PFSK-1 (cell line): ENCODE measurements around the gene BABAM1.

ENCODE experiments used
- FOXP2 ChIP-seq: optimal IDR thresholded peaks from 2 replicates; pipeline ENCODE3; 2011; ENCODE audit warnings: borderline replicate concordance, control low read depth, inconsistent platforms; ENCODE audit not compliant: insufficient read depth; ENCODE audit errors: extremely low read length, extremely low read depth
- POLR2AphosphoS5 ChIP-seq: IDR thresholded peaks from 2 replicates; pipeline ENCODE4 v1.6.1; 2012; ENCODE audit warnings: low read depth, mild to moderate bottlenecking, control low read depth, low read length, moderate library complexity
- SIN3A ChIP-seq: IDR thresholded peaks from 2 replicates; pipeline ENCODE4 v1.6.1; 2012; ENCODE audit warnings: mild to moderate bottlenecking, low read length, moderate library complexity, borderline replicate concordance; ENCODE audit not compliant: insufficient read depth
- TAF1 ChIP-seq: IDR thresholded peaks from 2 replicates; pipeline ENCODE4 v1.6.1; 2012; ENCODE audit warnings: low read length, control low read depth, borderline replicate concordance; ENCODE audit not compliant: insufficient read depth
- TF ChIP-seq, protein P1 (sequence below), 2 experiments: IDR thresholded peaks; 2 replicates each; pipeline versions ENCODE4 v1.6.1 to v1.8.0; 2011 to 2012; ENCODE audit warnings: low read depth in 2 of 2, low read length in 2 of 2, control low read depth in 1 of 2, inconsistent platforms in 1 of 2, mild to moderate bottlenecking in 1 of 2, moderate library complexity in 1 of 2; ENCODE audit not compliant: insufficient read depth in 1 of 2

- TF ChIP-seq TAF1 (no peak), POLR2AphosphoS5 (no peak), SIN3A (no peak), FOXP2 (no peak)
- TF ChIP-seq, protein P1, sequence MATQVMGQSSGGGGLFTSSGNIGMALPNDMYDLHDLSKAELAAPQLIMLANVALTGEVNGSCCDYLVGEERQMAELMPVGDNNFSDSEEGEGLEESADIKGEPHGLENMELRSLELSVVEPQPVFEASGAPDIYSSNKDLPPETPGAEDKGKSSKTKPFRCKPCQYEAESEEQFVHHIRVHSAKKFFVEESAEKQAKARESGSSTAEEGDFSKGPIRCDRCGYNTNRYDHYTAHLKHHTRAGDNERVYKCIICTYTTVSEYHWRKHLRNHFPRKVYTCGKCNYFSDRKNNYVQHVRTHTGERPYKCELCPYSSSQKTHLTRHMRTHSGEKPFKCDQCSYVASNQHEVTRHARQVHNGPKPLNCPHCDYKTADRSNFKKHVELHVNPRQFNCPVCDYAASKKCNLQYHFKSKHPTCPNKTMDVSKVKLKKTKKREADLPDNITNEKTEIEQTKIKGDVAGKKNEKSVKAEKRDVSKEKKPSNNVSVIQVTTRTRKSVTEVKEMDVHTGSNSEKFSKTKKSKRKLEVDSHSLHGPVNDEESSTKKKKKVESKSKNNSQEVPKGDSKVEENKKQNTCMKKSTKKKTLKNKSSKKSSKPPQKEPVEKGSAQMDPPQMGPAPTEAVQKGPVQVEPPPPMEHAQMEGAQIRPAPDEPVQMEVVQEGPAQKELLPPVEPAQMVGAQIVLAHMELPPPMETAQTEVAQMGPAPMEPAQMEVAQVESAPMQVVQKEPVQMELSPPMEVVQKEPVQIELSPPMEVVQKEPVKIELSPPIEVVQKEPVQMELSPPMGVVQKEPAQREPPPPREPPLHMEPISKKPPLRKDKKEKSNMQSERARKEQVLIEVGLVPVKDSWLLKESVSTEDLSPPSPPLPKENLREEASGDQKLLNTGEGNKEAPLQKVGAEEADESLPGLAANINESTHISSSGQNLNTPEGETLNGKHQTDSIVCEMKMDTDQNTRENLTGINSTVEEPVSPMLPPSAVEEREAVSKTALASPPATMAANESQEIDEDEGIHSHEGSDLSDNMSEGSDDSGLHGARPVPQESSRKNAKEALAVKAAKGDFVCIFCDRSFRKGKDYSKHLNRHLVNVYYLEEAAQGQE (IDR thresholded peaks at IDR 0.05; ENCODE audit: insufficient read depth in 1 of 2, low read depth in 2 of 2, low read length in 2 of 2), result no peak
Observed at GRCh38 chr19:17314007-17314593, 46.9 kb downstream of the BABAM1 start.
